ENCODE data around the gene PGAM2.

Gene PGAM2

GRCh38 chr7:44048031-44048795, 17.2 kb downstream of the PGAM2 start:
- TF ChIP-seq, protein P1, sequence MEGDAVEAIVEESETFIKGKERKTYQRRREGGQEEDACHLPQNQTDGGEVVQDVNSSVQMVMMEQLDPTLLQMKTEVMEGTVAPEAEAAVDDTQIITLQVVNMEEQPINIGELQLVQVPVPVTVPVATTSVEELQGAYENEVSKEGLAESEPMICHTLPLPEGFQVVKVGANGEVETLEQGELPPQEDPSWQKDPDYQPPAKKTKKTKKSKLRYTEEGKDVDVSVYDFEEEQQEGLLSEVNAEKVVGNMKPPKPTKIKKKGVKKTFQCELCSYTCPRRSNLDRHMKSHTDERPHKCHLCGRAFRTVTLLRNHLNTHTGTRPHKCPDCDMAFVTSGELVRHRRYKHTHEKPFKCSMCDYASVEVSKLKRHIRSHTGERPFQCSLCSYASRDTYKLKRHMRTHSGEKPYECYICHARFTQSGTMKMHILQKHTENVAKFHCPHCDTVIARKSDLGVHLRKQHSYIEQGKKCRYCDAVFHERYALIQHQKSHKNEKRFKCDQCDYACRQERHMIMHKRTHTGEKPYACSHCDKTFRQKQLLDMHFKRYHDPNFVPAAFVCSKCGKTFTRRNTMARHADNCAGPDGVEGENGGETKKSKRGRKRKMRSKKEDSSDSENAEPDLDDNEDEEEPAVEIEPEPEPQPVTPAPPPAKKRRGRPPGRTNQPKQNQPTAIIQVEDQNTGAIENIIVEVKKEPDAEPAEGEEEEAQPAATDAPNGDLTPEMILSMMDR (IDR thresholded peaks at IDR 0.05; ENCODE audit: low read depth, low read length), result no peak
- in situ Hi-C loops (cut with HindIII; ENCODE audit: low sequenced_read_pairs), result no loop called here
- DNase-seq (ENCODE audit: low read depth, low spot score), result no peak
- no peak overlapping the region for H3K4me3 ChIP-seq (ENCODE audit: low read depth, low read length)

- DNase-seq (ENCODE audit: low read depth, low spot score), result no peak
- in situ Hi-C loops (cut with HindIII; ENCODE audit: low sequenced_read_pairs), result no loop called here
- no peak overlapping the region for H3K4me3 ChIP-seq (ENCODE audit: low read depth, low read length)
- TF ChIP-seq, protein P1 (IDR thresholded peaks at IDR 0.05; ENCODE audit: low read depth, low read length), result no peak
Measured at GRCh38 chr7:44046321-44047061, 18.9 kb downstream of the PGAM2 start.

DNA sequence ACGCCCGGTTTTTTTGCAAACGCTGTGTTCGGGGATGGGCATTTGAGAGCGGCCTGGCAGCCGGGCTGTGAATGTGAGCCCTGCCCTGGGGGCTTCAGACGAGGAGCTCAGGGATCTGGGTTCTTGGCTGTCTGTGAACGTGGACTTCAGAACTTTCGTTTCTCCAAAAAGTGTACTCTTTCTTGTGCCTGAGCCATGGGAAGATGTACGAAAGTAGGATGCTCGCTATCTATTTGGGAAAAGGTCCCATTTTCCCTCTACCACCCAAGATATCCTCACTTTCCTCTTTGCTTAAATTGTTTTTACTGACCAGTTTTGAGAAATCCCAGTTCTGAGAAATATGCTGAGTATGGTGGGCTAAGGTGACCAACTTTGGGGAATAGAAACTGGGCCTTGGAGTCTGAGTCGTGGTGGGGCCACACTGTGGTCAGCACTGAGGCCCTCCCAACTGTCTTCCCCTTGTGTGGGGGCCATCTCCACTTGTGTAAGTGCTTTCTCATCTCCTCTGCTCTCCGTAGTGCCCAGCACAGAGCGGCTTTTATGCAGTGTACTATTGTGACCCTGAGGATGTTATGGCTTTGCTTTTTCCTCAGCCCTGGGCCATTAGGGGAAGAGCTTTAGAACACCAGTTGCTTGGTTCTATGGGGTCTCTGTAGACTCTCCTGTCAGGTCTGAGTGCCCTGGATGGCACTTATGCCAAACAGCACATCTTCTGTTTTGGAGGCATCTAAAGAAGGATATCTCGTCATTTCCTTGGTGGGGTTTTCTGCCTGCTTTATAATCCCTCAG, 19.9 kb downstream of the PGAM2 start:
- H3K4me3 ChIP-seq (ENCODE audit: low read depth, low read length), result peak overlapping the region; percentile 94
- TF ChIP-seq, protein P1 (IDR thresholded peaks at IDR 0.05; ENCODE audit: low read depth, low read length), result no peak
- no peak for DNase-seq (ENCODE audit: low read depth, low spot score)
- in situ Hi-C loops (cut with HindIII; ENCODE audit: low sequenced_read_pairs), result no loop called here

DNA sequence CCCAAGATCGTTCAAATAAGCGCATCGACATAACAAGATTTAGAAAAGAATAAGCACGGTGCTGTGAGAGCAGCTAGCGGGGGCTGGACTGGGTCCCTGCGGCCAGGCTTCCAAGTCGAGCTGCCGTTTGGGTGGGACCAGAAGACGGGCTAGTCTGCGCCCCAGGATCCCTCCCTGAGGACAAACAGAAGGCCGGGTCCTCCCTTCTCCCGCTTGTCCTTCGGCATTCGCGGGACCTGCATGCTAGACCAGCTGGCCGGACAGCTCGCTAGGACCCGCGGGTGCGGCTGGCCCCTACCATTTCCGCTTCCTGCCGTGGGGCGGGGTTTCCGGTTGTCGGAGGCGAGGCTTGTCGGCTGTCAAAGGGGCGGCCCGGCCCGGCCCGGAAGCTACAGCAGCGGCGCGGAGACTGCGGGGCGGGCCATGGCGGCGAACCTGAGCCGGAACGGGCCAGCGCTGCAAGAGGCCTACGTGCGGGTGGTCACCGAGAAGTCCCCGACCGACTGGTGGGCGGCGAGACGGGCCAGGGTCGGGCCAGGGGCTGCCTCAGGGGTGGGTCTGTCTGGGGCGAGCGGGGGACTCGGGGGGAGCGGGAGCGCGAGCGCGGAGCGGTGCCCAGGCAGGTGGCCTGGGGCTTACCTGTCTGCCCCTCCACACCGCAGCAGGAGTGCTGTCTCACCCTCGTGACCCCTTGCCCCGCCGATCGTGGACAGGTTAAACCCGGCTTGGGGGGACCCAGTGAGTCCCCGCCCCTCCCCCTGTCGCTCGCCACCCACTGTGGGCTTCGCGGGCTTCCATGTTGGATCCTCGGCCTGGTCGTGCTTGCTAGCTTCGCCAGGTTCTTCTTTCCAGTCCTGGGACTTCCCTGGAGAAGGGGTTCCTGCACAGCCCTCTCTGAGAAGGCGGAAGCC, 20.8 kb downstream of the PGAM2 start, which contains the start of gene DBNL:
Gene DBNL (plus strand): TSS at position 388 of the 911 bp plus-strand sequence. CDS start 36 bp downstream, at position 424.
- H3K4me3 ChIP-seq (ENCODE audit: low read depth, low read length), result peak within 1 kb of the TSS; percentile 94
- in situ Hi-C loops (cut with HindIII; ENCODE audit: low sequenced_read_pairs), result no loop called here
- TF ChIP-seq, protein P1 (IDR thresholded peaks at IDR 0.05; ENCODE audit: low read depth, low read length), result no peak
- peak; percentile 86 for DNase-seq (ENCODE audit: low read depth, low spot score)

- in situ Hi-C loops (cut with HindIII; ENCODE audit: low sequenced_read_pairs), result no loop called here
- peak overlapping the region; percentile 94 for H3K4me3 ChIP-seq (ENCODE audit: low read depth, low read length)
- DNase-seq (ENCODE audit: low read depth, low spot score), result no peak
- TF ChIP-seq, protein P1 (IDR thresholded peaks at IDR 0.05; ENCODE audit: low read depth, low read length), result no peak
Measured at GRCh38 chr7:44043902-44044301, 21.5 kb downstream of the PGAM2 start.
